H9 (cell line): ENCODE data around the gene ZRANB3. TPM values are rescaled to one million over a fixed set of nuclear protein-coding genes. Genes with fewer than 3 reads are reported as not detected.

Source experiments
- DNase-seq: peaks from one replicate; pipeline ENCODE4 v3.0.0-alpha.2; 2017
- H2AFZ ChIP-seq: one replicate; pipeline ENCODE4 v1.6.1; 2013; ENCODE audit warnings: mild to moderate bottlenecking, low read length, control low read depth, moderate library complexity
- H2AK5ac ChIP-seq: 2 replicates; pipeline ENCODE4 v1.6.1; 2013; ENCODE audit warnings: low read length, control low read depth, mixed read lengths; ENCODE audit not compliant: insufficient read length
- H2BK120ac ChIP-seq: one replicate; pipeline ENCODE4 v1.6.1; 2013; ENCODE audit warnings: low read depth, mild to moderate bottlenecking, low read length, control low read depth, inconsistent platforms; ENCODE audit not compliant: poor library complexity, severe bottlenecking
- H2BK12ac ChIP-seq: 2 replicates; pipeline ENCODE4 v1.6.1; 2013; ENCODE audit warnings: low read length, control low read depth, mixed read lengths, low read depth; ENCODE audit not compliant: insufficient read length
- H2BK15ac ChIP-seq: 2 replicates; pipeline ENCODE4 v1.6.1; 2013; ENCODE audit warnings: low read depth, low read length, control low read depth
- H2BK20ac ChIP-seq: one replicate; pipeline ENCODE4 v1.6.1; 2013; ENCODE audit warnings: low read depth, mild to moderate bottlenecking, low read length, control low read depth, inconsistent platforms; ENCODE audit not compliant: poor library complexity, severe bottlenecking
- H2BK5ac ChIP-seq: 2 replicates; pipeline ENCODE4 v1.6.1; 2013; ENCODE audit warnings: low read length, control low read depth, mixed read lengths; ENCODE audit not compliant: insufficient read length
- H3K14ac ChIP-seq: 2 replicates; pipeline ENCODE4 v1.6.1; 2013; ENCODE audit warnings: low read length, control low read depth; ENCODE audit not compliant: insufficient read depth
- H3K18ac ChIP-seq: 2 replicates; pipeline ENCODE4 v1.6.1; 2013; ENCODE audit warnings: low read depth, mild to moderate bottlenecking, mixed read lengths, low read length, control low read depth; ENCODE audit not compliant: insufficient read length
- H3K23ac ChIP-seq: 2 replicates; pipeline ENCODE4 v1.6.1; 2013; ENCODE audit warnings: low read length, control low read depth, mixed read lengths, low read depth; ENCODE audit not compliant: insufficient read length
- H3K23me2 ChIP-seq: 2 replicates; pipeline ENCODE4 v1.6.1; 2013; ENCODE audit warnings: low read depth, mild to moderate bottlenecking, mixed read lengths, low read length, control low read depth; ENCODE audit not compliant: insufficient read length, poor library complexity, severe bottlenecking
- H3K27ac ChIP-seq: 2 replicates; pipeline ENCODE4 v1.5.1; 2013; ENCODE audit warnings: low read length, control low read depth, mixed read lengths, low read depth; ENCODE audit not compliant: insufficient read length
- H3K27me3 ChIP-seq: 2 replicates; pipeline ENCODE4 v1.6.1; 2013; ENCODE audit warnings: low read length, control low read depth, inconsistent platforms; ENCODE audit not compliant: insufficient read depth
- H3K4ac ChIP-seq: 2 replicates; pipeline ENCODE4 v1.6.1; 2013; ENCODE audit warnings: low read depth, mild to moderate bottlenecking, control low read depth, inconsistent platforms, low read length, moderate library complexity
- H3K4me1 ChIP-seq: 2 replicates; pipeline ENCODE4 v1.6.1; 2013; ENCODE audit warnings: low read length, control low read depth, inconsistent platforms; ENCODE audit not compliant: insufficient read depth
- H3K4me2 ChIP-seq: 2 replicates; pipeline ENCODE4 v1.6.1; 2013; ENCODE audit warnings: low read length, control low read depth, mixed read lengths; ENCODE audit not compliant: insufficient read length, insufficient read depth
- H3K56ac ChIP-seq: 2 replicates; pipeline ENCODE4 v1.6.1; 2013; ENCODE audit warnings: low read depth, mild to moderate bottlenecking, mixed read lengths, low read length, control low read depth; ENCODE audit not compliant: insufficient read length
- H3K79me1 ChIP-seq: 2 replicates; pipeline ENCODE4 v1.6.1; 2013; ENCODE audit warnings: low read depth, mild to moderate bottlenecking, moderate library complexity, low read length, control low read depth, inconsistent platforms; ENCODE audit not compliant: insufficient read depth, poor library complexity, severe bottlenecking
- H3K79me2 ChIP-seq: 2 replicates; pipeline ENCODE4 v1.6.1; 2013; ENCODE audit warnings: low read length, control low read depth, inconsistent platforms; ENCODE audit not compliant: insufficient read depth
- H3K9ac ChIP-seq: 2 replicates; pipeline ENCODE4 v1.6.1; 2013; ENCODE audit warnings: low read length, control low read depth, mixed read lengths; ENCODE audit not compliant: insufficient read length; ENCODE audit errors: extremely low read depth
- H3K9me3 ChIP-seq: one replicate; pipeline ENCODE4 v1.6.1; 2013; ENCODE audit warnings: low read depth, low read length, inconsistent platforms; ENCODE audit not compliant: control insufficient read depth
- H3T11ph ChIP-seq: one replicate; pipeline ENCODE4 v1.6.1; 2013; ENCODE audit warnings: mild to moderate bottlenecking, low read length, control low read depth, inconsistent platforms
- H4K20me1 ChIP-seq: one replicate; pipeline ENCODE4 v1.6.1; 2013; ENCODE audit not compliant: control insufficient read depth, insufficient read length, insufficient read depth
- H4K5ac ChIP-seq: 2 replicates; pipeline ENCODE4 v1.6.1; 2013; ENCODE audit warnings: low read depth, mild to moderate bottlenecking, mixed read lengths, low read length, control low read depth; ENCODE audit not compliant: insufficient read length
- H4K8ac ChIP-seq: replicated peaks from 2 replicates; pipeline ENCODE4 v1.6.1; 2013; ENCODE audit warnings: low read length, control low read depth, mixed read lengths, low read depth; ENCODE audit not compliant: insufficient read length
- H4K91ac ChIP-seq: 2 replicates; pipeline ENCODE4 v1.6.1; 2013; ENCODE audit warnings: low read depth, mild to moderate bottlenecking, moderate library complexity, mixed read lengths, low read length, control low read depth; ENCODE audit not compliant: insufficient read length
- H3K27ac Mint-ChIP-seq, 3 experiments: 2 replicates in 2 of 3; 3 replicates in 1 of 3; pipeline ENCODE4 v1.8.0; 2020 to 2021; ENCODE audit warnings: mixed read lengths in 3 of 3, mild to moderate bottlenecking in 1 of 3, moderate library complexity in 1 of 3
- H3K27me3 Mint-ChIP-seq: 2 replicates; pipeline ENCODE4 v1.8.0; 2021; ENCODE audit warnings: low read depth, mild to moderate bottlenecking, moderate library complexity, mixed read lengths
- H3K36me3 Mint-ChIP-seq, 3 experiments: 2 replicates in 2 of 3; 3 replicates in 1 of 3; pipeline ENCODE4 v1.8.0; 2020 to 2021; ENCODE audit warnings: low read depth in 3 of 3, mixed read lengths in 3 of 3; ENCODE audit not compliant: insufficient read depth in 1 of 3
- H3K4me1 Mint-ChIP-seq, 2 experiments: 2 replicates each; pipeline ENCODE4 v1.8.0; 2020; ENCODE audit warnings: mixed read lengths in 2 of 2
- H3K4me3 Mint-ChIP-seq, 2 experiments: 2 replicates in 1 of 2; 3 replicates in 1 of 2; pipeline ENCODE4 v1.8.0; 2020 to 2021; ENCODE audit warnings: mild to moderate bottlenecking in 2 of 2, mixed read lengths in 2 of 2, moderate library complexity in 1 of 2
- H3K9me3 Mint-ChIP-seq, 2 experiments: 2 replicates in 1 of 2; 3 replicates in 1 of 2; pipeline ENCODE4 v1.8.0; 2020; ENCODE audit warnings: mild to moderate bottlenecking in 2 of 2, mixed read lengths in 2 of 2, moderate library complexity in 1 of 2
- CTCF ChIP-seq: fragments of 200-600 bp; sonication (generic); conservative IDR thresholded peaks from 3 replicates; pipeline ENCODE4 v1.8.0; 2021; ENCODE audit warnings: antibody characterized with exemption, mild to moderate bottlenecking
- WGBS: extraction: QIAGEN DNeasy Blood & Tissue Kit; methylation state at CpG from one replicate; pipeline ENCODE4 v1.1.7; 2013; ENCODE audit warnings: missing lambda C conversion rate, low lambda C conversion rate, mixed read lengths; ENCODE audit not compliant: insufficient read length; ENCODE audit errors: extremely low coverage; 5-methylcytosine and 5-hydroxymethylcytosine counted together
- total RNA-seq: library from RNA; stranded (reverse); gene quantifications from 2 replicates; pipeline ENCODE4 v1.2.1, GENCODE V29; 2021

ZRANB3 gene
- total RNA-seq, 1 experiment from 2014 or later: 16.7 TPM

GRCh38 chr2:135182601-135183000 lies 348.4 kb downstream of the ZRANB3 start:
- H3K14ac ChIP-seq: no peak overlapping the region
- H3T11ph ChIP-seq: no peak overlapping the region
- H3K9me3 ChIP-seq: no peaks in the 10 kb centered on the region
- H2AFZ ChIP-seq: no peak overlapping the region
- no peak overlapping the region for H3K4ac ChIP-seq
- H3K9ac ChIP-seq: no peak overlapping the region
- no peak overlapping the region for H3K18ac ChIP-seq
- no peaks in the 10 kb centered on the region for H4K20me1 ChIP-seq
- H4K91ac ChIP-seq: no peak overlapping the region
- H3K4me2 ChIP-seq: no peak overlapping the region
- H3K79me1 ChIP-seq: no peaks in the 10 kb centered on the region
- H3K23ac ChIP-seq: no peak overlapping the region
- H3K4me1 ChIP-seq: 0 out of 2 replicates have a peak, but pooled peaks cover 2% of the 10 kb centered on the region
- no peak for TF ChIP-seq CTCF
- H3K79me2 ChIP-seq: no peaks in the 10 kb centered on the region
- H3K27me3 Mint-ChIP-seq: no peaks in the 10 kb centered on the region
- no peak overlapping the region for H3K4me3 Mint-ChIP-seq
- H3K27me3 ChIP-seq: no peaks in the 10 kb centered on the region
- no peaks in the 10 kb centered on the region for H3K23me2 ChIP-seq
- no peak overlapping the region for H2BK12ac ChIP-seq
- no peak overlapping the region for H3K27ac ChIP-seq
- H3K9me3 Mint-ChIP-seq: peaks cover 0 to 5% of the 10 kb centered on the region in 2 experiments; a peak in 3 of 5 replicates
- H2BK120ac ChIP-seq: no peak overlapping the region
- H2BK5ac ChIP-seq: no peak overlapping the region
- DNase-seq: no peak
- H2BK20ac ChIP-seq: no peak overlapping the region
- peaks cover 9 to 16% of the 10 kb centered on the region in 2 experiments for H3K4me1 Mint-ChIP-seq
- no peak overlapping the region; a peak in 1 of 7 replicates for H3K27ac Mint-ChIP-seq
- no peak overlapping the region for H2AK5ac ChIP-seq
- H4K8ac ChIP-seq: no peak overlapping the region
- H3K36me3 Mint-ChIP-seq: peaks cover 2 to 5% (median 2%) of the 10 kb centered on the region in 3 experiments; a peak in 6 of 7 replicates
- no CpG with 5 or more reads among the region's 3 CpGs for WGBS
- H3K56ac ChIP-seq: no peak overlapping the region
- H4K5ac ChIP-seq: no peak overlapping the region
- H2BK15ac ChIP-seq: no peak overlapping the region
